ENCODE results near the gene SMIM28. TPM values are rescaled to one million over a fixed set of nuclear protein-coding genes. Genes with fewer than 3 reads are reported as not detected.

Gene SMIM28
- polyA plus RNA-seq, 3 donors from 2014 or later = not detected

DNA sequence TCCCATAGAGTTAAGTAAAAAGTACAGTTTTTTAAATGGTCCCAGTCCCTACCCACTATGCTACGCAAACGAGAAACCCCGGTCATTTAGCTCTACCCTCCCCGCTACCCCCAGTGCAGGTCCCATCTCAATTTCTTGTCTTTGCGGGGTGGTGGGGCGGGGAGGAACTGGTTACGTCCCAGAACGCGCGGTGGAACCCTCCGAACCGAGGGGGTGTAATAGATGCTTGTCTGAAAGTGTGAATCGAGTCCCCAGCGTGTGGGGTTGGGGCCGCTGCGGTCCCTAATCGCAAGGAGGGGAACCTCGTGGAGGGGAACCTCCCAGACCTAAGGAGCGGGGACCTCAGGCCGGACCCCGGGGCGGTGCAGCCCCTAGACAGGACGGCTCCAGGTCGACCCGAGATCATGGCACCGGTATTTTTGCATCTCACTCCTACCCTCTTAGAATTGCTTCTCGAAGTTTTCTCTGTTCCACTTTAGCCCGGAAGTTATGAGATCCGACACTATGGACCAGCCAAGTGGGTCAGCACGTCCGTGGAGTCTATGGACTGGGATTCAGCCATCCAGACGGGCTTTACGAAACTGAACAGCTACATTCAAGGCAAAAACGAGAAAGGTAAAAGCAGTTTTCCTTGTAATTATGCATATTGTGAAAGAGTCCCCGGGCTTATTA, 27.1 kb downstream of the SMIM28 start:
- H3K4me3 Mint-ChIP-seq = peak overlapping the region; percentile 82 to 88 (median 85)
- no peaks in the 10 kb centered on the region for H3K9me3 Mint-ChIP-seq
- peaks cover 13 to 23% of the 10 kb centered on the region in 2 donors for H3K4me1 Mint-ChIP-seq
- peak overlapping the region; percentile 59 to 87 (median 82) for H3K27ac Mint-ChIP-seq
- H3K27me3 Mint-ChIP-seq (ENCODE audit: low read depth in 3 of 3) = peaks cover 0 to 3% (median 3%) of the 10 kb centered on the region in 3 donors
- H3K36me3 Mint-ChIP-seq = peaks cover 7 to 22% (median 15%) of the 10 kb centered on the region in 3 donors
- peak; percentile 34 to 39 (median 38) for DNase-seq

DNA sequence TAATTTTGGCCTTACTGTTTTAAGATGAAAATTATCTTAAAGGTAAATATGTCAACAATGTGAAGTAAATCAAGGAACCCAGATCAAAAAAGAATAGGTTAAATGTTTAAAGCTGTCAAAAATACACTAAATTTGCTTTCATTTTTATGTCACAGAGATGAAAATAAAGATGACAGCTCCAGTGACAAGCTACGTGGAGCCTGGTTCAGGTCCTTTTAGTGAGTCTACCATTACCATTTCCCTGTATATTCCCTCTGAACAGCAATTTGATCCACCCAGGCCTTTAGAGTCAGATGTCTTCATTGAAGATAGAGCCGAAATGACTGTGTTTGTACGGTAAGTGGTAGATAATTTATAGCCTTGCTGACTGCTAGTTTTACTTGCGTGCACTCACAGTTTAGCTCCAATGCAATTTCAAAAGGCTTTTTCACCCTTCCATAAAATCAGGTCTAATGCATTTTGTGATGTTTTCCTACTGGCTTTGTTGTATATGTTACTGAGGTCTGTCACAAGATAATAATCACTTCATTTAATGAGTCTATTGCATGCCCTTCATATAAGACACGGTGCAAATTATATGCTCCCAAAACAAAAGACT, 28.2 kb downstream of the SMIM28 start:
- no peak for DNase-seq
- Mint-ChIP-seq H3K27me3 (ENCODE audit: low read depth in 3 of 3) (peaks cover 0 to 3% (median 3%) of the 10 kb centered on the region in 3 donors), H3K9me3 (no peaks in the 10 kb centered on the region), H3K4me3 (peak overlapping the region in 3 of 5 donors; percentile 25 to 88 (median 85)), H3K4me1 (peaks cover 13 to 23% of the 10 kb centered on the region in 2 donors), H3K36me3 (peaks cover 13 to 30% (median 18%) of the 10 kb centered on the region in 3 donors), H3K27ac (peak overlapping the region; percentile 7 to 87 (median 69))

- peaks cover 13 to 23% of the 10 kb centered on the region in 2 donors for H3K4me1 Mint-ChIP-seq
- H3K36me3 Mint-ChIP-seq = peaks cover 18 to 35% (median 21%) of the 10 kb centered on the region in 3 donors
- DNase-seq = no peak
- H3K27ac Mint-ChIP-seq = peak overlapping the region in 5 of 6 donors; percentile 7 to 77 (median 37)
- no peaks in the 10 kb centered on the region for H3K9me3 Mint-ChIP-seq
- no peak overlapping the region for H3K4me3 Mint-ChIP-seq
- H3K27me3 Mint-ChIP-seq (ENCODE audit: low read depth in 3 of 3) = peaks cover 0 to 3% (median 3%) of the 10 kb centered on the region in 3 donors
Observed at GRCh38 chr6:138406443-138406842, 28.7 kb downstream of the SMIM28 start.

GRCh38 chr6:138410048-138410735, 32.5 kb downstream of the SMIM28 start:
- H3K9me3 Mint-ChIP-seq = no peaks in the 10 kb centered on the region
- no peak overlapping the region for H3K27ac Mint-ChIP-seq
- DNase-seq = no peak
- H3K36me3 Mint-ChIP-seq = peaks cover 31 to 59% (median 32%) of the 10 kb centered on the region in 3 donors
- H3K4me1 Mint-ChIP-seq = peaks cover 6 to 11% of the 10 kb centered on the region in 2 donors
- H3K4me3 Mint-ChIP-seq = no peak overlapping the region
- H3K27me3 Mint-ChIP-seq (ENCODE audit: low read depth in 3 of 3) = peaks cover 0 to 2% (median 0%) of the 10 kb centered on the region in 3 donors

- H3K4me1 Mint-ChIP-seq = peaks cover 1 to 3% of the 10 kb centered on the region in 2 donors
- H3K27me3 Mint-ChIP-seq (ENCODE audit: low read depth in 3 of 3) = peaks cover 0 to 2% (median 0%) of the 10 kb centered on the region in 3 donors
- H3K27ac Mint-ChIP-seq = peak overlapping the region in 1 of 6 donors; percentile 19
- no peaks in the 10 kb centered on the region for H3K9me3 Mint-ChIP-seq
- H3K36me3 Mint-ChIP-seq = peaks cover 31 to 59% (median 32%) of the 10 kb centered on the region in 3 donors
- H3K4me3 Mint-ChIP-seq = no peak overlapping the region
- no peak for DNase-seq
Observed at GRCh38 chr6:138410972-138411880, 33.5 kb downstream of the SMIM28 start.

GRCh38 chr6:138415125-138415524, 37.4 kb downstream of the SMIM28 start:
- H3K36me3 Mint-ChIP-seq = peaks cover 28 to 62% (median 36%) of the 10 kb centered on the region in 3 donors
- peaks cover 0 to 3% of the 10 kb centered on the region in 2 donors for H3K4me1 Mint-ChIP-seq
- DNase-seq = no peak
- no peaks in the 10 kb centered on the region for H3K9me3 Mint-ChIP-seq
- no peak overlapping the region for H3K4me3 Mint-ChIP-seq
- no peak overlapping the region for H3K27ac Mint-ChIP-seq
- H3K27me3 Mint-ChIP-seq (ENCODE audit: low read depth in 3 of 3) = peaks cover 0 to 2% (median 0%) of the 10 kb centered on the region in 3 donors

DNA sequence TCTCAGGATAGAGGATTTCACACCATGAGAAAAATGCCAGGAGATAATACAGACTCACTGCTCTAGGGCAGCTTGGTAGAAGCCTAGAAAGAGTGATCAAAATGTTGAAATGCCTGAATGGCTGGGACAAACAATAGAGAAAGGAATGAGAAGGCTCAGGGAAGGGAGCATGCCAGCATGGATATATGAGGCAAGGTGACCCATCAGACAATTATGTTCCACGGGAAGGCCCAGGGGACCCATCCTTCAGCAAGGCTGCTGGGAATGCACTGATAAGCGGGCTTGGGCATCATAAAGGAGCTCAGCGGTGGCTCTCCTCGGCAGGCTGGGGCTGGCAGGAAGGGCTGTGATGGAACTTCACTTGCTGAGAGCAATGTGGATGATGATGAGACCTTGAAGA, 38.5 kb downstream of the SMIM28 start:
- peaks cover 0 to 2% (median 0%) of the 10 kb centered on the region in 3 donors for H3K27me3 Mint-ChIP-seq (ENCODE audit: low read depth in 3 of 3)
- H3K36me3 Mint-ChIP-seq = peaks cover 28 to 54% (median 30%) of the 10 kb centered on the region in 3 donors
- no peaks in the 10 kb centered on the region for H3K9me3 Mint-ChIP-seq
- DNase-seq = no peak
- no peak overlapping the region for H3K27ac Mint-ChIP-seq
- H3K4me1 Mint-ChIP-seq = peaks cover 0 to 3% of the 10 kb centered on the region in 2 donors
- H3K4me3 Mint-ChIP-seq = no peak overlapping the region

GRCh38 chr6:138417493-138418117, 39.9 kb downstream of the SMIM28 start:
- no peak overlapping the region for H3K27ac Mint-ChIP-seq
- no peak for DNase-seq
- peaks cover 24 to 47% (median 27%) of the 10 kb centered on the region in 3 donors for H3K36me3 Mint-ChIP-seq
- no peaks in the 10 kb centered on the region for H3K27me3 Mint-ChIP-seq (ENCODE audit: low read depth in 3 of 3)
- H3K9me3 Mint-ChIP-seq = no peaks in the 10 kb centered on the region
- no peak overlapping the region for H3K4me3 Mint-ChIP-seq
- H3K4me1 Mint-ChIP-seq = peaks cover 0 to 3% of the 10 kb centered on the region in 2 donors

GRCh38 chr6:138418118-138418742, 40.5 kb downstream of the SMIM28 start:
- no peaks in the 10 kb centered on the region for H3K9me3 Mint-ChIP-seq
- H3K4me1 Mint-ChIP-seq = peaks cover 2 to 3% of the 10 kb centered on the region in 2 donors
- no peaks in the 10 kb centered on the region for H3K27me3 Mint-ChIP-seq (ENCODE audit: low read depth in 3 of 3)
- DNase-seq = no peak
- H3K27ac Mint-ChIP-seq = no peak overlapping the region
- H3K36me3 Mint-ChIP-seq = peaks cover 23 to 41% (median 24%) of the 10 kb centered on the region in 3 donors
- H3K4me3 Mint-ChIP-seq = no peak overlapping the region

- Mint-ChIP-seq H3K27ac (no peak overlapping the region), H3K4me3 (no peak overlapping the region), H3K4me1 (peaks cover 0 to 5% of the 10 kb centered on the region in 2 donors), H3K36me3 (peaks cover 14 to 28% (median 15%) of the 10 kb centered on the region in 3 donors), H3K9me3 (no peaks in the 10 kb centered on the region), H3K27me3 (ENCODE audit: low read depth in 3 of 3) (peaks cover 0 to 2% (median 0%) of the 10 kb centered on the region in 3 donors)
- no peak for DNase-seq
Observed at GRCh38 chr6:138419766-138420165, 42.1 kb downstream of the SMIM28 start.

GRCh38 chr6:138420356-138420755, 42.7 kb downstream of the SMIM28 start:
- Mint-ChIP-seq H3K36me3 (peaks cover 14 to 28% (median 15%) of the 10 kb centered on the region in 3 donors), H3K9me3 (no peaks in the 10 kb centered on the region), H3K4me1 (peaks cover 0 to 5% of the 10 kb centered on the region in 2 donors), H3K27me3 (ENCODE audit: low read depth in 3 of 3) (peaks cover 0 to 2% (median 0%) of the 10 kb centered on the region in 3 donors), H3K27ac (no peak overlapping the region), H3K4me3 (no peak overlapping the region)
- no peak for DNase-seq

- Mint-ChIP-seq H3K4me3 (no peak overlapping the region), H3K27ac (no peak overlapping the region), H3K4me1 (peaks cover 0 to 5% of the 10 kb centered on the region in 2 donors), H3K27me3 (ENCODE audit: low read depth in 3 of 3) (peaks cover 0 to 2% (median 0%) of the 10 kb centered on the region in 3 donors), H3K9me3 (no peaks in the 10 kb centered on the region), H3K36me3 (peaks cover 14 to 26% (median 15%) of the 10 kb centered on the region in 3 donors)
- DNase-seq = no peak
Observed at GRCh38 chr6:138421089-138421488, 43.4 kb downstream of the SMIM28 start.

Measured in immature natural killer cell (primary cell).